ENCODE results near the gene MACROD1. TPM values are rescaled to one million over a fixed set of nuclear protein-coding genes. Genes with fewer than 3 reads are reported as not detected.

The MACROD1 gene
- total and polyA plus RNA-seq, 2 donors (not counting 3 experiments of a cell fraction or from before 2014, with no cell fraction given): 11.0 to 16.2 TPM

GRCh38 chr11:63993100-63993499 is 172.8 kb downstream of the MACROD1 start:
- FAIRE-seq: no peak
- Histone ChIP-seq H3K9me3 (replicated peaks; ENCODE audit: control insufficient read depth, insufficient read depth, low read length) (no peaks in the 10 kb centered on the region), H3K4me2 (ENCODE audit: insufficient read depth, low read length) (no peak overlapping the region), H2AFZ (ENCODE audit: low read depth, low read length) (no peak overlapping the region), H3K79me2 (ENCODE audit: control insufficient read depth, insufficient read depth, low read length) (peaks cover 6% of the 10 kb centered on the region), H3K4me1 (ENCODE audit: control insufficient read depth, extremely low read depth, insufficient read depth, low read length) (no peaks in the 10 kb centered on the region), H3K36me3 (ENCODE audit: control insufficient read depth in 2 of 2, extremely low read depth in 1 of 2, insufficient read depth in 2 of 2, low read length in 2 of 2) (peaks cover 0 to 42% of the 10 kb centered on the region in 2 experiments), H3K9me1 (replicated peaks; ENCODE audit: control insufficient read depth, extremely low read depth, insufficient read depth, low read length) (no peaks in the 10 kb centered on the region), H3K4me3 (replicated peaks in 1 of 3; ENCODE audit: insufficient read depth in 1 of 3, low read depth in 1 of 3, low read length in 3 of 3) (no peak overlapping the region), H3K27ac (ENCODE audit: insufficient read depth, low read depth, low read length) (no peak overlapping the region), H4K20me1 (replicated peaks; ENCODE audit: control insufficient read depth, extremely low read depth, insufficient read depth, low read length) (no peaks in the 10 kb centered on the region), H3K9ac (replicated peaks; ENCODE audit: extremely low read depth, insufficient read depth, low read length) (no peak overlapping the region), H3K27me3 (ENCODE audit: control insufficient read depth in 2 of 2, insufficient read depth in 2 of 2, low read length in 2 of 2) (no peaks in the 10 kb centered on the region)
- ChIA-PET POLR2A (no interaction called here), CTCF (no interaction called here)
- DNase-seq (ENCODE audit: low read depth, low spot score): no peak
- TF ChIP-seq POLR2AphosphoS5 (IDR thresholded peaks at IDR 0.05; ENCODE audit: insufficient read depth, low read depth, low read length) (no peak), POLR2A (IDR thresholded peaks at IDR 0.05; ENCODE audit: low read depth, low read length) (no peak)
- dilution Hi-C loops (cut with MboI; ENCODE audit: extremely low pct_ligation_motif_present, low sequenced_read_pairs): no loop called here
- no TSS peak for BruUV-seq (replicated peaks)
- intact Hi-C loops (cut with micrococcal nuclease): no loop called here

DNA sequence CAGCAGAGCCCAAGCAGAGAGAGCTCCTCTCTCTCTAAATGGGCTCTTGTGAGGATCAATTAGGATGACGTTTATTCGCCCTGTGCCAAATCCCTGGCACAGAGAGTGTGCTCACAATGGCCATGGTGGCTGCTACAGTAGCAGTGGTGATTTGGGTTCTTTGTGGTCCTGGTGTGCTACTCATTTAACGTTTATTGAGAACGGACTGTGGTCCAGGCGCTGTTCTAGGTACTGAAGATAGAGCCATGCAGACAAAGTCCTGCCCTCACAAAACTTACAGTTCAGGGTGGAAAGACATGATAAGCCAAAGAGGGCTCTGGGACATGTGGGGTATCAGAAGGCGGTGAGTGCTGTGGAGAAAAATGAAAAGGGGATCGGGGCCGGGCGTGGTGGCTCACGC is 174.4 kb downstream of the MACROD1 start:
- H4K20me1 ChIP-seq (replicated peaks; ENCODE audit: control insufficient read depth, extremely low read depth, insufficient read depth, low read length): no peaks in the 10 kb centered on the region
- POLR2A ChIA-PET: no interaction called here
- no peak for DNase-seq (ENCODE audit: low read depth, low spot score)

More for the DNA sequence above, 174.4 kb downstream of the MACROD1 start:
- BruUV-seq (replicated peaks): no TSS peak
- no peak for FAIRE-seq
- Histone ChIP-seq H3K4me1 (ENCODE audit: control insufficient read depth, extremely low read depth, insufficient read depth, low read length) (peaks cover 7% of the 10 kb centered on the region), H2AFZ (ENCODE audit: low read depth, low read length) (no peak overlapping the region), H3K9ac (replicated peaks; ENCODE audit: extremely low read depth, insufficient read depth, low read length) (no peak overlapping the region), H3K9me1 (replicated peaks; ENCODE audit: control insufficient read depth, extremely low read depth, insufficient read depth, low read length) (no peaks in the 10 kb centered on the region), H3K4me2 (ENCODE audit: insufficient read depth, low read length) (no peak overlapping the region), H3K36me3 (ENCODE audit: control insufficient read depth in 2 of 2, extremely low read depth in 1 of 2, insufficient read depth in 2 of 2, low read length in 2 of 2) (peaks cover 0 to 27% of the 10 kb centered on the region in 2 experiments), H3K27me3 (ENCODE audit: control insufficient read depth in 2 of 2, insufficient read depth in 2 of 2, low read length in 2 of 2) (no peaks in the 10 kb centered on the region), H3K9me3 (replicated peaks; ENCODE audit: control insufficient read depth, insufficient read depth, low read length) (no peaks in the 10 kb centered on the region), H3K27ac (ENCODE audit: insufficient read depth, low read depth, low read length) (no peak overlapping the region), H3K79me2 (ENCODE audit: control insufficient read depth, insufficient read depth, low read length) (peaks cover 22% of the 10 kb centered on the region), H3K4me3 (replicated peaks in 1 of 3; ENCODE audit: insufficient read depth in 1 of 3, low read depth in 1 of 3, low read length in 3 of 3) (no peak overlapping the region)
- CTCF ChIA-PET: interaction anchor here (1.4 to 2.9 kb wide), 2 partner anchors 9 to 309 kb away, joined by 4 to 21 read pairs; no protein-coding TSS in a partner anchor
- intact Hi-C loops (cut with micrococcal nuclease) (no loop called here), dilution Hi-C loops (cut with MboI; ENCODE audit: extremely low pct_ligation_motif_present, low sequenced_read_pairs) (no loop called here)
- TF ChIP-seq GATA2 (IDR thresholded peaks at IDR 0.05; ENCODE audit: insufficient read depth, insufficient read length, low read depth, low read length) (no peak), JUN (IDR thresholded peaks at IDR 0.05; ENCODE audit: borderline replicate concordance, insufficient read depth, insufficient read length, low read depth) (no peak), MAX (IDR thresholded peaks at IDR 0.05; ENCODE audit: insufficient read depth, insufficient read length) (no peak), CTCF (IDR thresholded peaks at IDR 0.05; ENCODE audit: extremely low read depth in 1 of 2, insufficient read depth in 1 of 2, low read depth in 1 of 2, low read length in 2 of 2) (no peak), POLR2A (IDR thresholded peaks at IDR 0.05; ENCODE audit: low read depth, low read length) (no peak), POLR2AphosphoS5 (IDR thresholded peaks at IDR 0.05; ENCODE audit: insufficient read depth, low read depth, low read length) (no peak), MYC (IDR thresholded peaks at IDR 0.05; ENCODE audit: low read depth, low read length) (no peak), FOS (IDR thresholded peaks at IDR 0.05; ENCODE audit: borderline replicate concordance, insufficient read depth, low read length) (no peak)

All from endothelial cell of umbilical vein (primary cell).